ENCODE measurements around the gene PER2. TPM values are rescaled to one million over a fixed set of nuclear protein-coding genes. Genes with fewer than 3 reads are reported as not detected.

PER2 gene
- total and polyA plus RNA-seq, 2 donors (not counting 1 experiment from before 2014, with no cell fraction given) = 3.2 to 12.6 TPM

GRCh38 chr2:238330391-238330790 is 42.0 kb upstream of the PER2 start:
- Histone ChIP-seq H4K20me1 (ENCODE audit: control insufficient read depth, insufficient read depth, low read length, poor library complexity, severe bottlenecking) (no peaks in the 10 kb centered on the region), H3K4me1 (ENCODE audit: control insufficient read depth in 2 of 2, insufficient read depth in 2 of 2, low read length in 2 of 2) (no peaks in the 10 kb centered on the region), H3K4me2 (replicated peaks; ENCODE audit: low read depth, low read length, poor library complexity, severe bottlenecking) (no peak overlapping the region), H3K27ac (ENCODE audit: low read length in 2 of 2) (no peak overlapping the region), H3K4me3 (ENCODE audit: control extremely low read depth in 1 of 5, extremely low read depth in 1 of 5, insufficient read depth in 1 of 5, low read depth in 2 of 5, low read length in 4 of 5) (no peak overlapping the region), H3K79me2 (ENCODE audit: control insufficient read depth, insufficient read depth, low read length) (no peaks in the 10 kb centered on the region), H2AFZ (ENCODE audit: insufficient read depth, low read depth, low read length, poor library complexity, severe bottlenecking) (no peak overlapping the region), H3K9ac (ENCODE audit: low read length) (no peak overlapping the region), H3K9me3 (ENCODE audit: control extremely low read depth in 1 of 3, control insufficient read depth in 2 of 3, insufficient read depth in 1 of 3, low read length in 2 of 3) (no peaks in the 10 kb centered on the region), H3K36me3 (replicated peaks in 1 of 2; ENCODE audit: control extremely low read depth in 1 of 2, control insufficient read depth in 1 of 2, extremely low read depth in 1 of 2, insufficient read depth in 2 of 2, low read length in 1 of 2) (peaks cover 0 to 18% of the 10 kb centered on the region in 2 experiments), H3K27me3 (replicated peaks in 1 of 4; ENCODE audit: control extremely low read depth in 1 of 4, control insufficient read depth in 3 of 4, insufficient read depth in 4 of 4, low read length in 3 of 4) (no peaks in the 10 kb centered on the region)
- H3K27me3 Mint-ChIP-seq = no peaks in the 10 kb centered on the region
- H3K4me1 Mint-ChIP-seq = peaks cover 2% of the 10 kb centered on the region
- intact Hi-C loops (cut with micrococcal nuclease) = no loop called here
- 97% methylated on average over 9 of the region's 9 CpGs for WGBS (ENCODE audit: insufficient coverage)
- H3K4me3 Mint-ChIP-seq = no peak overlapping the region
- TF ChIP-seq EZH2 (IDR thresholded peaks at IDR 0.05; ENCODE audit: borderline replicate concordance, insufficient read depth, low read depth, low read length, poor library complexity, severe bottlenecking) (no peak), CTCF (IDR thresholded peaks at IDR 0.05) (no peak)
- CTCF ChIA-PET = no interaction called here
- H3K9me3 Mint-ChIP-seq (ENCODE audit: insufficient read depth) = no peaks in the 10 kb centered on the region
- H3K27ac Mint-ChIP-seq = no peak overlapping the region
- POLR2A ChIA-PET = no interaction called here
- ATAC-seq (ENCODE audit: low read depth) = no peak
- no peak for DNase-seq

- no peaks in the 10 kb centered on the region for H3K9me3 ChIP-seq (ENCODE audit: control extremely low read depth in 1 of 3, control insufficient read depth in 2 of 3, insufficient read depth in 1 of 3, low read length in 2 of 3)
- Mint-ChIP-seq H3K27me3 (no peaks in the 10 kb centered on the region), H3K9me3 (ENCODE audit: insufficient read depth) (no peaks in the 10 kb centered on the region), H3K4me1 (no peaks in the 10 kb centered on the region), H3K4me3 (no peak overlapping the region), H3K27ac (no peak overlapping the region)
- no peak for ATAC-seq (ENCODE audit: low read depth)
- no peak overlapping the region for H3K4me2 ChIP-seq (replicated peaks; ENCODE audit: low read depth, low read length, poor library complexity, severe bottlenecking)
- TF ChIP-seq EZH2 (IDR thresholded peaks at IDR 0.05; ENCODE audit: borderline replicate concordance, insufficient read depth, low read depth, low read length, poor library complexity, severe bottlenecking) (no peak), CTCF (IDR thresholded peaks at IDR 0.05) (no peak)
- no peaks in the 10 kb centered on the region for H3K79me2 ChIP-seq (ENCODE audit: control insufficient read depth, insufficient read depth, low read length)
- ChIA-PET POLR2A (no interaction called here), CTCF (no interaction called here)
- no peaks in the 10 kb centered on the region for H4K20me1 ChIP-seq (ENCODE audit: control insufficient read depth, insufficient read depth, low read length, poor library complexity, severe bottlenecking)
- H3K4me3 ChIP-seq (ENCODE audit: control extremely low read depth in 1 of 5, extremely low read depth in 1 of 5, insufficient read depth in 1 of 5, low read depth in 2 of 5, low read length in 4 of 5) = no peak overlapping the region
- DNase-seq = no peak
- no CpG with 5 or more reads among the region's 3 CpGs for WGBS (ENCODE audit: insufficient coverage)
- H3K9ac ChIP-seq (ENCODE audit: low read length) = no peak overlapping the region
- H3K27ac ChIP-seq (ENCODE audit: low read length in 2 of 2) = no peak overlapping the region
- H3K4me1 ChIP-seq (ENCODE audit: control insufficient read depth in 2 of 2, insufficient read depth in 2 of 2, low read length in 2 of 2) = no peaks in the 10 kb centered on the region
- peaks cover 0 to 10% of the 10 kb centered on the region in 2 experiments for H3K36me3 ChIP-seq (replicated peaks in 1 of 2; ENCODE audit: control extremely low read depth in 1 of 2, control insufficient read depth in 1 of 2, extremely low read depth in 1 of 2, insufficient read depth in 2 of 2, low read length in 1 of 2)
- no peaks in the 10 kb centered on the region for H3K27me3 ChIP-seq (replicated peaks in 1 of 4; ENCODE audit: control extremely low read depth in 1 of 4, control insufficient read depth in 3 of 4, insufficient read depth in 4 of 4, low read length in 3 of 4)
- intact Hi-C loops (cut with micrococcal nuclease) = no loop called here
- no peak overlapping the region for H2AFZ ChIP-seq (ENCODE audit: insufficient read depth, low read depth, low read length, poor library complexity, severe bottlenecking)
These were observed 39.3 kb upstream of the PER2 start for GRCh38 chr2:238327751-238328150.

All from B cell (primary cell).